K562 (cell line): Measurements from ENCODE around the gene INSR. TPM values are rescaled to one million over a fixed set of nuclear protein-coding genes. Genes with fewer than 3 reads are reported as not detected.

Experiments
- ATAC-seq: fragments of 200-7000 bp; cut with Tn5 transposase; 3 replicates; pipeline ENCODE4 v1.9.1; 2020; ENCODE audit warnings: moderate library complexity
- BruUV-seq: library from RNA; stranded (reverse); fragments of 400-500 nt; replicated peaks from 2 replicates; lab custom pipeline; 2021; lab: Mats Ljungman, UMichigan
- CTCF ChIA-PET: fragments of 300-600 bp; formaldehyde crosslinking; extraction: SDS; loops from one replicate; lab custom pipeline; 2021; ENCODE audit warnings: low intra/inter-chr PET ratio; lab: Yijun Ruan, JAX
- POLR2A ChIA-PET: fragments of 300-600, 350-650 bp; sonication (Branson Sonifier 250); formaldehyde crosslinking; extraction: SDS; loops from one replicate; lab custom pipeline; 2021; ENCODE audit warnings: antibody characterized with exemption, inconsistent platforms; lab: Yijun Ruan, JAX
- DNase-seq, 4 experiments: peaks; one replicate each; pipeline versions ENCODE4 v3.0.0 to v3.0.0-alpha.2; 2011 to 2018; ENCODE audit warnings: low spot score in 3 of 4, mixed read lengths in 3 of 4; ENCODE audit errors: extremely low read depth in 1 of 4
- FAIRE-seq: peaks from 2 replicates; lab custom pipeline; 2011; peaks lifted over from hg19 to GRCh38; lab: Jason Lieb, UNC
- H2AFZ ChIP-seq: 2 replicates; pipeline ENCODE4 v1.6.0; 2011; ENCODE audit warnings: low read depth, low read length, control low read depth, inconsistent platforms
- H3K27ac ChIP-seq: fragments of 200-600 bp; 3 replicates; pipeline ENCODE4 v1.8.0; 2011; ENCODE audit warnings: low read depth, mild to moderate bottlenecking, control low read depth, inconsistent platforms, low read length, moderate library complexity, mixed read lengths; ENCODE audit errors: extremely low read depth
- H3K27me3 ChIP-seq, 2 experiments: fragments of 300-600 bp in 1 of 2; 2 replicates in 1 of 2; 3 replicates in 1 of 2; pipeline versions ENCODE4 v1.6.0 to v1.8.0; 2011; ENCODE audit warnings: inconsistent platforms in 2 of 2, low read length in 2 of 2, mild to moderate bottlenecking in 1 of 2, mixed read lengths in 1 of 2, moderate library complexity in 1 of 2; ENCODE audit not compliant: control insufficient read depth in 2 of 2, insufficient read depth in 2 of 2
- H3K36me3 ChIP-seq: fragments of 300-600 bp; 3 replicates; pipeline ENCODE4 v1.8.0; 2011; ENCODE audit warnings: mild to moderate bottlenecking, low read length, inconsistent platforms; ENCODE audit not compliant: control insufficient read depth, insufficient read depth
- H3K4me1 ChIP-seq, 2 experiments: fragments of 200-600 bp in 1 of 2; replicated peaks in 1 of 2; 2 replicates in 1 of 2; 3 replicates in 1 of 2; pipeline versions ENCODE4 v1.5.1 to v1.8.0; 2011; ENCODE audit warnings: inconsistent platforms in 2 of 2, low read length in 2 of 2, mild to moderate bottlenecking in 1 of 2, mixed read lengths in 1 of 2, moderate library complexity in 1 of 2; ENCODE audit not compliant: control insufficient read depth in 2 of 2, insufficient read depth in 2 of 2
- H3K4me2 ChIP-seq: 2 replicates; pipeline ENCODE4 v1.6.1; 2011; ENCODE audit warnings: low read length, control low read depth, inconsistent platforms, mixed read lengths; ENCODE audit not compliant: insufficient read depth
- H3K4me3 ChIP-seq: fragments of 200-600 bp; sonication (generic), shearing (Covaris generic); 2 replicates; pipeline ENCODE4 v1.5.1; 2016; ENCODE audit warnings: control low read depth, inconsistent platforms
- H3K79me2 ChIP-seq: fragments of 200-600 bp; 3 replicates; pipeline ENCODE4 v1.8.0; 2011; ENCODE audit warnings: low read length, inconsistent platforms; ENCODE audit not compliant: control insufficient read depth, insufficient read depth
- H3K9ac ChIP-seq, 2 experiments: 2 replicates each; pipeline versions ENCODE4 v1.6.0 to v1.6.1; 2011; ENCODE audit warnings: low read depth in 2 of 2, low read length in 2 of 2, control low read depth in 1 of 2, inconsistent platforms in 1 of 2, mild to moderate bottlenecking in 1 of 2, mixed read lengths in 1 of 2; ENCODE audit not compliant: insufficient read depth in 1 of 2
- H3K9me1 ChIP-seq: one replicate; pipeline ENCODE4 v1.6.0; 2011; ENCODE audit warnings: inconsistent platforms, mild to moderate bottlenecking, low read length, moderate library complexity; ENCODE audit not compliant: control insufficient read depth, insufficient read depth
- H3K9me3 ChIP-seq: replicated peaks from 2 replicates; pipeline ENCODE4 v1.5.1; 2011; ENCODE audit warnings: low read depth, low read length, inconsistent platforms; ENCODE audit not compliant: control insufficient read depth, insufficient read depth
- H4K20me1 ChIP-seq: replicated peaks from 2 replicates; pipeline ENCODE4 v1.6.1; 2011; ENCODE audit warnings: low read length, inconsistent platforms, mixed read lengths; ENCODE audit not compliant: control insufficient read depth, insufficient read depth
- SRSF3 ChIP-seq: fragments of 200-400 bp; formaldehyde crosslinking; IDR thresholded peaks from 2 replicates; pipeline ENCODE4 v1.6.1; 2016; ENCODE audit warnings: mild to moderate bottlenecking, low read length, moderate library complexity; ENCODE audit not compliant: insufficient read depth
- YY1 ChIP-seq, 3 experiments: IDR thresholded peaks; 2 replicates each; pipeline ENCODE4 v1.6.1; 2011; ENCODE audit warnings: low read length in 2 of 3, mild to moderate bottlenecking in 2 of 3, moderate library complexity in 2 of 3, borderline replicate concordance in 1 of 3, control low read depth in 1 of 3, low read depth in 1 of 3; ENCODE audit not compliant: insufficient read depth in 3 of 3, insufficient replicate concordance in 2 of 3, control insufficient read depth in 1 of 3, insufficient read length in 1 of 3; ENCODE audit errors: extremely low read depth in 1 of 3
- ZFP30 ChIP-seq: fragments of 250-450 bp; sonication (Bioruptor Pico); IDR thresholded peaks from 2 replicates; pipeline ENCODE4 v1.8.0; 2022; ENCODE audit warnings: moderate library complexity, mild to moderate bottlenecking, inconsistent platforms, borderline replicate concordance
- ZNF699 ChIP-seq: fragments of 250-450 bp; sonication (Bioruptor Pico); IDR thresholded peaks from 2 replicates; pipeline ENCODE4 v1.8.0; 2021; ENCODE audit warnings: mild to moderate bottlenecking, moderate library complexity; ENCODE audit not compliant: insufficient replicate concordance
- WGBS: fragments of 100-300 bp; shearing (Covaris generic); methylation state at CpG from one replicate; pipeline ENCODE4 v1.1.6; 2016; ENCODE audit warnings: low coverage, mixed read lengths; ENCODE audit not compliant: insufficient coverage; ENCODE audit errors: missing lambda C conversion rate; 5-methylcytosine and 5-hydroxymethylcytosine counted together
- in situ Hi-C: fragments of 300-500 bp; cut with MboI; formaldehyde crosslinking; loops from 4 replicates; pipeline ENCODE4 v1.15.0; 2018; ENCODE audit warnings: inconsistent platforms, mixed read lengths
- intact Hi-C: fragments of 100-400 bp; cut with micrococcal nuclease; formaldehyde crosslinking; loops from 2 replicates; pipeline ENCODE4 v1.14.2; 2022
- polyA plus RNA-seq, 8 experiments: library from polyadenylated mRNA; depleted of rRNA in 4 of 8; stranded (reverse) in 5 of 8; unstranded in 3 of 8; fragments of >200 nt; fragmentation: Nextera tagmentation in 2 of 8; fragmentation: Illumina TruSeq in 1 of 8; extraction: Ambion mirVana in 2 of 8; extraction: Trizol in 1 of 8; gene quantifications; 2 replicates each; pipeline versions ENCODE4 v1.2.1 to v1.2.3, GENCODE V29; 2011 to 2014; ENCODE audit warnings: inconsistent platforms in 1 of 8, missing spikeins in 1 of 8
- total RNA-seq, 7 experiments: library from RNA; depleted of rRNA in 6 of 7; stranded (reverse); fragments of >200 nt in 6 of 7; fragmentation: Illumina TruSeq in 2 of 7; extraction: Trizol in 2 of 7; gene quantifications; 2 replicates each; pipeline versions ENCODE4 v1.2.1 to v1.2.3, GENCODE V29; 2011 to 2021; ENCODE audit warnings: low replicate concordance in 1 of 7

The INSR gene
- total and polyA plus RNA-seq, 9 of the 15 experiments (the other 6 are each of a cell fraction or from before 2014, with no cell fraction given) = 0.04 to 0.88 (median 0.41) TPM

DNA sequence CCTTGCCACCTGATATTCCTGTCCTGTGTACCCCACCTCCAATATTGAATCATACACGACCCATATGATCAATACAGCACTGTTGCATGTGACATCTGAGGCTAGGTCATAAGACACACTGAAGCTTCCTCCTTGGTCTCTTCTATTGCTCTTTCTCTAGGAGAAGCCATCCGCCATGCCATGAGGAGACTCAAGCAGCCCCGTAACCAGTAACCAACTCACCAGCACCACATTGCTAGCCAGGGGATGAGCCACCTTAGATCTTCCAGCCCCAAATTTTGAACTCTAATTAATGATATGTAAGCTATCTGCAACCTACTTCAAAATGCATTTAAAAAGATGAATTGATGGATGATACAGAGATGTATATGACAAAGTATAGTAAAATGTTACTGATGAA is 196.1 kb downstream of the INSR start:
- peak overlapping the region; percentile 95 for H2AFZ ChIP-seq
- H3K9me1 ChIP-seq = no peaks in the 10 kb centered on the region
- H3K27ac ChIP-seq = no peak overlapping the region
- peaks cover 6 to 11% of the 10 kb centered on the region in 2 experiments; a peak in 3 of 5 replicates for H3K4me1 ChIP-seq
- no peak for FAIRE-seq
- BruUV-seq = TSS peak; percentile 83
- CTCF ChIA-PET = no interaction called here
- in situ Hi-C loops = no loop called here
- H3K9ac ChIP-seq = no peak overlapping the region
- peaks cover under 1 to 5% of the 10 kb centered on the region in 2 experiments; a peak in 3 of 5 replicates for H3K27me3 ChIP-seq
- TF ChIP-seq YY1 (IDR thresholded peaks at IDR 0.05; ENCODE audit: borderline replicate concordance in 1 of 3, control insufficient read depth in 1 of 3, extremely low read depth in 1 of 3, insufficient read depth in 3 of 3, insufficient read length in 1 of 3, insufficient replicate concordance in 2 of 3, low read depth in 1 of 3, low read length in 2 of 3) = peak in 1 of 3 experiments; percentile 61
- TF ChIP-seq ZFP30 = no peak
- TF ChIP-seq, all 486 proteins: peak for 1
- H3K79me2 ChIP-seq = no peaks in the 10 kb centered on the region
- intact Hi-C loops = no loop called here
- ATAC-seq (no peak), DNase-seq (no peak)
- H3K4me3 ChIP-seq = 0 out of 2 replicates have a peak overlapping the region, but pooled peaks have one; percentile 60
- no peaks in the 10 kb centered on the region for H3K36me3 ChIP-seq
- POLR2A ChIA-PET = interaction anchor here (1.4 kb wide), 1 partner anchor 13 kb away, joined by 5 read pairs; no protein-coding TSS in a partner anchor
- 78% methylated on average over 3 of the region's 3 CpGs for WGBS
- peak overlapping the region; percentile 88; the same call in 1 of the 2 replicates for H3K4me2 ChIP-seq
- no peaks in the 10 kb centered on the region for H4K20me1 ChIP-seq
- H3K9me3 ChIP-seq = peaks cover 15% of the 10 kb centered on the region; the same call in 1 of the 2 replicates

GRCh38 chr19:7088999-7089398 is 205.2 kb downstream of the INSR start:
- ChIA-PET POLR2A (no interaction called here), CTCF (no interaction called here)
- H3K4me3 ChIP-seq = no peak overlapping the region
- no peak overlapping the region for H3K4me2 ChIP-seq
- H2AFZ ChIP-seq = no peak overlapping the region
- intact Hi-C loops (no loop called here), in situ Hi-C loops (no loop called here)
- H3K9me3 ChIP-seq = peaks cover 21% of the 10 kb centered on the region
- ATAC-seq = no peak
- H3K4me1 ChIP-seq = no peaks in the 10 kb centered on the region
- H3K27ac ChIP-seq = no peak overlapping the region
- 57% methylated on average over 6 of the region's 6 CpGs for WGBS
- no peak overlapping the region for H3K9ac ChIP-seq
- TF ChIP-seq SRSF3 (no peak), ZNF699 (CRISPR knock-in tag) (no peak)
- H3K9me1 ChIP-seq = no peaks in the 10 kb centered on the region
- no peak for DNase-seq
- H3K79me2 ChIP-seq = no peaks in the 10 kb centered on the region
- BruUV-seq = no TSS peak
- no peak for FAIRE-seq
- H3K27me3 ChIP-seq = no peaks in the 10 kb centered on the region
- no peaks in the 10 kb centered on the region for H4K20me1 ChIP-seq
- H3K36me3 ChIP-seq = peaks cover 7% of the 10 kb centered on the region; the same call in 2 of the 3 replicates
